ENCODE data around the gene EFCAB8. TPM values are rescaled to one million over a fixed set of nuclear protein-coding genes. Genes with fewer than 3 reads are reported as not detected.

Gene EFCAB8
- total RNA-seq, 6 experiments from 2014 or later = 0.17 to 0.22 (median 0.20) TPM; not detected in 2

DNA sequence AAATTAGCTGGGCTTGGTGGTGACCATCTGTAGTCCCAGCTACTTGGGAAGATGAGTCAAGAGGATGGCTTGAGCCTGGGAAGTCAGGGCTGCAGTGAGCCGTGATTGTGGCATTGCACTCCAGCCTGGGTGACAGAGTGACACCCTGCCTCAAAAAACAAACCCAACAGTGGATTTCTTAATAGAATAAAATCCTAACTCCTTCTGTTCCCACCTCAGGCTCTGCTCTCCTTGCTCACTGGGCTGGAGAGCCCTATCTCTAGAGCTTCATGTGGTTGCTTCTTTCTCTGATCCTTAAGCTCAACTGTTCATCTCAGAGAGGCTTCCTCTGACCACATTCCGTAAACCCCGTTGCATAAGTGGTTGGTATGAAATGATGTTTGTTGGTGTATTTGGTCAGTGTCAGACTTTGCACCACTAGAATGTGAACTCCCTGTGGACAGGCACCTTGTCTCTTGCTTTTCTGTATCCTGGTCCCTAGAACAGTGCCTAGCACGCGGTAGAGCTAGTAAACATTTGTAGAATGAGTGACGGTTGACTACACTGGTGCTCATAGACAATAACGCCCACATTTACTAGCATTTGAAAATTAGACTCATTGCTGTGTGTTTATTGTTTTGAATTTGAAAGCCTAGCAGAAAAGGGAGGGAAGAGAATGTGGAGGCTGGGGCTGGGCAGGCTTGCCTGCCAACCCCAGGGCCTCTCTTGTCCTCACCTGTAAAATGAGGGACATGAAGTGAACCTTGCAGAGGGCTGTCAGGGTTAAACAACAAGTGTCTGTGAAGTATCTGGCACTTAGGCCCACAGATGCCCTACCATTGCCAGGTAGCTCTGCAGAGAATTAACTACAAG lies 34.8 kb upstream of the EFCAB8 start:
- Histone ChIP-seq H3K36me3 (peaks cover 0 to 22% (median 3%) of the 10 kb centered on the region in 4 donors), H3K27me3 (no peaks in the 10 kb centered on the region), H3K9me3 (no peaks in the 10 kb centered on the region), H3K4me3 (no peak overlapping the region), H3K27ac (no peak overlapping the region), H3K4me1 (no peaks in the 10 kb centered on the region)
- 85% methylated on average over 7 of the region's 7 CpGs for WGBS (ENCODE audit: insufficient coverage, low coverage, low lambda C conversion rate, missing lambda C conversion rate)
- DNase-seq (no peak), ATAC-seq (no peak)
- no peak for TF ChIP-seq POLR2A (IDR thresholded peaks at IDR 0.05)
- TF ChIP-seq, protein P1, sequence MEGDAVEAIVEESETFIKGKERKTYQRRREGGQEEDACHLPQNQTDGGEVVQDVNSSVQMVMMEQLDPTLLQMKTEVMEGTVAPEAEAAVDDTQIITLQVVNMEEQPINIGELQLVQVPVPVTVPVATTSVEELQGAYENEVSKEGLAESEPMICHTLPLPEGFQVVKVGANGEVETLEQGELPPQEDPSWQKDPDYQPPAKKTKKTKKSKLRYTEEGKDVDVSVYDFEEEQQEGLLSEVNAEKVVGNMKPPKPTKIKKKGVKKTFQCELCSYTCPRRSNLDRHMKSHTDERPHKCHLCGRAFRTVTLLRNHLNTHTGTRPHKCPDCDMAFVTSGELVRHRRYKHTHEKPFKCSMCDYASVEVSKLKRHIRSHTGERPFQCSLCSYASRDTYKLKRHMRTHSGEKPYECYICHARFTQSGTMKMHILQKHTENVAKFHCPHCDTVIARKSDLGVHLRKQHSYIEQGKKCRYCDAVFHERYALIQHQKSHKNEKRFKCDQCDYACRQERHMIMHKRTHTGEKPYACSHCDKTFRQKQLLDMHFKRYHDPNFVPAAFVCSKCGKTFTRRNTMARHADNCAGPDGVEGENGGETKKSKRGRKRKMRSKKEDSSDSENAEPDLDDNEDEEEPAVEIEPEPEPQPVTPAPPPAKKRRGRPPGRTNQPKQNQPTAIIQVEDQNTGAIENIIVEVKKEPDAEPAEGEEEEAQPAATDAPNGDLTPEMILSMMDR (IDR thresholded peaks at IDR 0.05) = no peak
- intact Hi-C loops (cut with DNase I) = no loop called here

DNA sequence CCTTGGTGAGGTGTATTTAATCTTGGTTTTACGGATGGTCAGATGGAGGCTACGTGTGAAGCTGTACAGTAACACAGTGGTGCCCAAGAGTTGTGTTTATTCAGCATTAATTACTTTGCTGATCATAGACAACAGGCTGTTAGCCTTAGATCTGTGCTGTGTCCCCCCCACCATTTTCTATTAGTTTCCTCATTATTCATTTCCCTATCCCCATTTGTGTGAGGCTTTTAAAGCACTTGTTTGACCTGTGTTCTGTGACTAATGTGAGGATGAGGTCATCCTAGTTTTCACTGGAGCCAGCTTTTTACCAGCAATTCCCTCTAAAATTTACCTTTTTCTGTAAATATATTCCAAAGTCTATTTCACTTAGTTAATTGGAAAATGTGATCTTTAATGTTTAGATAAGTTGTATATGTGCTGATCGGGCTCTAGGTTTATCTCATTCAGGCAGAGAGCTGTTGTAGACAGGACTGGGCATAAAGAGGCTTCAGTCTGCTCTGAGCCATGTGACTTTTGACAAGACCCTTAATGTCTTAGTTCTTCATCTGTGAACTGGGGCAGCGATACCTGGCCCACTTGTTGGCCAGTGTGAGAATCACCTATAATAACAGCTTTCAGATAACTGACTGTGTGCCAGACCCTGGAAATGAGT lies 30.6 kb upstream of the EFCAB8 start:
- TF ChIP-seq POLR2A (IDR thresholded peaks at IDR 0.05) = no peak
- TF ChIP-seq, protein P1 (IDR thresholded peaks at IDR 0.05) = no peak
- Histone ChIP-seq H3K36me3 (peaks cover 0 to 24% (median 4%) of the 10 kb centered on the region in 4 donors), H3K9me3 (no peaks in the 10 kb centered on the region), H3K27ac (peak overlapping the region in 1 of 3 donors; percentile 55), H3K4me1 (peaks cover 0 to 3% (median 0%) of the 10 kb centered on the region in 4 donors), H3K4me3 (no peak overlapping the region), H3K27me3 (no peaks in the 10 kb centered on the region)
- WGBS (ENCODE audit: insufficient coverage, low coverage, low lambda C conversion rate, missing lambda C conversion rate) = 92% methylated on average over 4 of the region's 4 CpGs
- peak in 2 of 4 donors; percentile 27 to 85 for ATAC-seq
- no peak for DNase-seq
- intact Hi-C loops (cut with DNase I) = no loop called here

DNA sequence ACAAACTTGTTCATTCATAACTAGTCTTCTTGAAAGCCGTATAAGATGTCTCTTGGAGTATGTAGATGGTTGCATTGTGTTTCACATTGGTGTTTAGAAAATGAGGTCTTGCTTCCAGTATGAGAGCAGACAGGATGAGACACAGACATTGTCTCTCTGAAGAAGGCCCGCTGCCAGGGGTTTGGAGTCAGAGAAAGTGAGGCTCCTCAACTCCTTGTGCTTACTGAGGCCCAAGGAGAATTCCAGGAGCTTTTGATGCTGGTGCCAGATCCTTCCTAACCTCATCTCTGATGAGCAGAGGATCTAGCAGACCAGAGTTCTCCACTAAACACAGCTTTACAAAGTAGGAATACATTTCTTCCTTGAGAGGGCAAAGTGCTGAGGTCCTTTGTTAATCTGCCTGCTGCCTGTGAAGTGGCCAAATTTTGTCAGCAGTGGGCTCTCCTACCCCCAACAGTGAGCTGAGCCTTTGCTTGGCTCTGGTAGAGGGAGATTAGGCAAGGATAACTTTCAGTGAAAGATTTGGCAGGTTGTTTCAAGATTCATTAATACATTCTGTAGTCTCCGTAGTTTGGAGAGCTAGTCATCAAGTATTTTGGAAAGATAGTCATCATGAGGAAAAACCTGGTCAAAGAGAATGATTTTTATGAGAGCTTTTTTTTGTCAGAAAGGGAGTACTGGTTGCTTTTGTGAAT lies 29.3 kb upstream of the EFCAB8 start:
- Histone ChIP-seq H3K27me3 (no peaks in the 10 kb centered on the region), H3K27ac (peak overlapping the region in 1 of 3 donors; percentile 16), H3K4me3 (no peak overlapping the region), H3K9me3 (no peaks in the 10 kb centered on the region), H3K4me1 (peaks cover 0 to 3% (median 0%) of the 10 kb centered on the region in 4 donors), H3K36me3 (peaks cover 0 to 35% (median 6%) of the 10 kb centered on the region in 4 donors)
- ATAC-seq = no peak
- TF ChIP-seq POLR2A (IDR thresholded peaks at IDR 0.05) = no peak
- TF ChIP-seq, protein P1 (IDR thresholded peaks at IDR 0.05) = no peak
- DNase-seq = no peak
- intact Hi-C loops (cut with DNase I) = no loop called here
- WGBS (ENCODE audit: insufficient coverage, low coverage, low lambda C conversion rate, missing lambda C conversion rate) = 80% methylated on average over 3 of the region's 3 CpGs

DNA sequence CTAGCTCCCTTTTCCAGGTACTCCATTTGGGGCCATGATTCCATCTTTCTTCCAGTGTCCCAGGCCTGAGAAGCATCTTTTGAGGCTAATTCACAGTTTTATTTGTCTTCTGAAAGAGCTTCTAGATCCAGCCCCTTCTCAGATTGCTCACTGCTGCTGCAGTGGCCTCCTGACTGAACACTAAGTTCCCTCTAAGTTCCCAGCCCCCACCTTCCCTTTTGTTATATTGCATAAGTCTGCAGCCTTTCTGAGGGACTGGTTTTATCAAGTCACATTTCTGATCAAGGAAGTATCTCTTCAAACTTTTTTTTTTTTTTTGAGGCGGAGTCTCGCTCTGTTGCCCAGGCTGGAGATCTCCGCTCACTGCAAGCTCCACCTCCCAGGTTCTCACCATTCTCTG lies 28.3 kb upstream of the EFCAB8 start:
- no peak for DNase-seq
- H3K27ac ChIP-seq = peak overlapping the region in 1 of 3 donors; percentile 59
- H3K4me1 ChIP-seq = peaks cover 0 to 3% (median 0%) of the 10 kb centered on the region in 4 donors
- 84% methylated on average over 3 of the region's 3 CpGs for WGBS (ENCODE audit: insufficient coverage, low coverage, low lambda C conversion rate, missing lambda C conversion rate)
- no peaks in the 10 kb centered on the region for H3K9me3 ChIP-seq
- TF ChIP-seq POLR2A (IDR thresholded peaks at IDR 0.05) = no peak
- TF ChIP-seq, protein P1 (IDR thresholded peaks at IDR 0.05) = no peak
- no peaks in the 10 kb centered on the region for H3K27me3 ChIP-seq
- no peak overlapping the region for H3K4me3 ChIP-seq
- intact Hi-C loops (cut with DNase I) = no loop called here
- peak; percentile 60 to 82 (median 62) for ATAC-seq
- H3K36me3 ChIP-seq = peaks cover 0 to 36% (median 10%) of the 10 kb centered on the region in 4 donors
